Gastroesophageal sphincter (tissue), 4 donors: Measurements from ENCODE around the gene ETFB. TPM values are rescaled to one million over a fixed set of nuclear protein-coding genes. Genes with fewer than 3 reads are reported as not detected.

Experiments
- ATAC-seq: fragments of 150-250 bp; one replicate; pipeline ENCODE4 v1.9.1; 2016; ENCODE audit warnings: mild to moderate bottlenecking, moderate library complexity
- H3K27ac ChIP-seq, 4 donors: fragments of 200-600 bp; sonication (generic) in 3 of 4; 1 replicate in 3 of 4; 2 replicates in 1 of 4; pipeline ENCODE4 v1.5.1; 2016 to 2019
- H3K27me3 ChIP-seq: fragments of 200-600 bp; sonication (generic); one replicate; pipeline ENCODE4 v1.5.1; 2019
- H3K36me3 ChIP-seq, 2 donors: fragments of 200-600 bp; sonication (generic); one replicate each; pipeline ENCODE4 v1.5.1; 2019; ENCODE audit warnings: control low read depth in 1 of 2
- H3K4me1 ChIP-seq, 3 donors: fragments of 200-600 bp; sonication (generic); 1 replicate in 2 of 3; 2 replicates in 1 of 3; pipeline ENCODE4 v1.5.1; 2016 to 2019; ENCODE audit warnings: control low read depth in 2 of 3
- H3K4me3 ChIP-seq, 2 donors: fragments of 200-600 bp; sonication (generic); one replicate each; pipeline ENCODE4 v1.5.1; 2019; ENCODE audit warnings: mild to moderate bottlenecking in 1 of 2, moderate library complexity in 1 of 2
- H3K9me3 ChIP-seq, 3 donors: fragments of 200-600 bp; sonication (generic); one replicate each; pipeline ENCODE4 v1.5.1; 2017 to 2019; ENCODE audit warnings: control low read depth in 2 of 3
- CTCF ChIP-seq, 4 experiments: fragments of 200-600 bp in 2 of 4; fragments of 450-650 bp in 2 of 4; sonication (generic) in 1 of 4; IDR thresholded peaks; one replicate each; pipeline ENCODE4 v1.5.1; 2017 to 2019; ENCODE audit warnings: antibody characterized with exemption in 4 of 4, mild to moderate bottlenecking in 2 of 4, moderate library complexity in 2 of 4
- EP300 ChIP-seq: sonication (generic); formaldehyde crosslinking; IDR thresholded peaks from one replicate; pipeline ENCODE4 v1.6.1; 2017; ENCODE audit warnings: antibody characterized with exemption, mild to moderate bottlenecking
- POLR2A ChIP-seq, 2 donors: fragments of 450-650 bp; IDR thresholded peaks; one replicate each; pipeline ENCODE4 v1.6.1; 2017; ENCODE audit warnings: antibody characterized with exemption in 2 of 2, mild to moderate bottlenecking in 2 of 2, moderate library complexity in 1 of 2
- POLR2AphosphoS5 ChIP-seq: sonication (generic); formaldehyde crosslinking; IDR thresholded peaks from one replicate; pipeline ENCODE4 v1.6.1; 2017; ENCODE audit warnings: antibody characterized with exemption
- WGBS, 2 donors: methylation state at CpG; one replicate each; pipeline ENCODE4 v1.1.5; 2018; ENCODE audit warnings: low coverage in 1 of 2; 5-methylcytosine and 5-hydroxymethylcytosine counted together
- total RNA-seq, 4 donors: library from RNA; depleted of rRNA; stranded (reverse); fragments of >200 nt; gene quantifications; one replicate each; pipeline ENCODE4 v1.1.0, GENCODE V29; 2016

Gene ETFB
- total RNA-seq, 4 donors from 2014 or later, result 96.2 to 136 (median 103) TPM

DNA sequence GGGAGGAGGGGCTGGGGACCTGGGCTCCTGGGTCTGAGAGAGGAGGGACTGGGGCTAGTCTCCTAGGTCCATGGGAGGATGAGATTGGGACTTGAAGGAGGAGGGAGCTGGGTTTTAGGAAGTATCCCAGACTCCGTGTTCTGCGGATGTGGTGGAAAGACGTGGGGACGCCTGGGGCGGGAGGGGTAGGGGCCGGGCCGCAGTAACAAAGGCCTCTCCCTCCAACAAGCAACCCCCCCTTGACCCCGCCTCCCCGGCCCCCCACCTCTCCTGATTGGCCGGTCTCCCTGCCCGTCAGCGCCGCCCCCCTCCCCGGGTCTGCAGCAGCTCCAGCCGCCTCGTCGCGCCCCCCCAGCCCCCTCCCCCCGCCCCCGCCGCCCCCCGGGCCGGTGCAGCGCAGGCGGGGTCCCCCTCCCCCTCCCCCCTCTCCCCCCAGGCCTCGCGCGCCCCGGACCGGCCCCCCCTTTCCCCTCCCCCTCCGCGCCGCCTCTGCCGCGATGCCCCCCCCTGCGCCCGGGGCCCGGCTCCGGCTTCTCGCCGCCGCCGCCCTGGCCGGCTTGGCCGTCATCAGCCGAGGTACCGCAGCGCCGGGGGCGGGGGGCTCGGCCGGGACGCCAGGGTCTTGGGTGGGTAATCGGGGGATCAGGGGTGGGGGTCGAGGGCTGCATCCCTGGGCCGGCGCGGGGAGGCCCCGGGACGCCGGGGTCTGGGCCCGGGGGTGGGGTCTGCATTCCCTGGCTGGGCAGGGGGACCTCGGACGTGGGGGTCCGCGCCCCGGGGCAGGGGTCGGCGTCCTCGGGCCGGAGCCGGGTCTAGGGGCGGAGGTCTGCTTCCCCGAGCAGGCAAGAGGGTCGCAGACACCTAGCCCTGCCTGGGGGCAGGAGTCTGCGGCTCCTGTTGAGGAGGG is 54.6 kb downstream of the ETFB start, which contains the start of gene IGLON5:
Gene IGLON5, plus strand, starts transcription at position 294 of the 907 bp plus-strand sequence. Its CDS starts 204 bp downstream, at position 498.
- Histone ChIP-seq H3K4me1 (no peaks in the 10 kb centered on the region), H3K27ac (no peak within 1 kb of the TSS), H3K4me3 (no peak within 1 kb of the TSS), H3K9me3 (peaks cover 0 to 22% (median 0%) of the 10 kb centered on the region in 3 donors), H3K36me3 (no peaks in the 10 kb centered on the region), H3K27me3 (peaks cover 95% of the 10 kb centered on the region)
- no peak for ATAC-seq
- WGBS, 2 donors, result 0% methylated on average over 2 of the region's 76 CpGs; no CpG with 5 or more reads in 1 of the 2 donors
- no peak for TF ChIP-seq POLR2A (IDR thresholded peaks at IDR 0.05)
- no peak for TF ChIP-seq CTCF (IDR thresholded peaks at IDR 0.05)
- no peak for TF ChIP-seq EP300
- no peak for TF ChIP-seq POLR2AphosphoS5

DNA sequence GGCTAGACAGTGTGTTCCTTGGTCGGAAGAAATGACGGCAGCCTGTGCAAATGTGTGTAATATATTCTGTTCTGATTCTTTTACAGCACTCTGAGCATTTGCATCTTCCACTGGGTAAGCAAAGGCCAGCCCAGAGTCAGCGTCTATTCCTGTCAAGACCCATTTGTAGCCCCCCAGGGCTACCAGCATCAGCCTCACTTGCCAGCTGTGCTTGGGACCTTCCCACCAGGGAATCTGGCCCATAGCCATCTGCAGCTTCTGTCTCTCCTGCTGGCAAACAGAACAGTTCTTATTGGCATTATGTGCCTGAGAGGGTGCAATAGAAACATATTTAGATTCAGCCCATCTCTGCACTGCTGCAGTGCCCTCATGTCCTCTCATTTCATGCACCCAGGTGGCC is 60.7 kb downstream of the ETFB start:
- Histone ChIP-seq H3K36me3 (no peaks in the 10 kb centered on the region), H3K27me3 (peaks cover 79% of the 10 kb centered on the region), H3K4me3 (no peak overlapping the region), H3K27ac (no peak overlapping the region), H3K4me1 (no peaks in the 10 kb centered on the region), H3K9me3 (peaks cover 0 to 68% (median 0%) of the 10 kb centered on the region in 3 donors)
- TF ChIP-seq CTCF (IDR thresholded peaks at IDR 0.05) (no peak), POLR2A (IDR thresholded peaks at IDR 0.05) (no peak), POLR2AphosphoS5 (no peak), EP300 (no peak)
- ATAC-seq, result no peak
- WGBS, 2 donors, result 53 to 60% methylated on average over 2 to 3 of the region's 3 CpGs

GRCh38 chr19:51301266-51301665 is 64.9 kb downstream of the ETFB start:
- no peak overlapping the region for H3K27ac ChIP-seq
- 77 to 83% methylated on average over 4 to 6 of the region's 7 CpGs for WGBS, 2 donors
- no peak overlapping the region for H3K4me3 ChIP-seq
- TF ChIP-seq POLR2A (IDR thresholded peaks at IDR 0.05) (no peak), EP300 (no peak), CTCF (IDR thresholded peaks at IDR 0.05) (no peak), POLR2AphosphoS5 (no peak)
- no peak for ATAC-seq
- peaks cover 0 to 42% (median 0%) of the 10 kb centered on the region in 3 donors for H3K9me3 ChIP-seq
- no peaks in the 10 kb centered on the region for H3K36me3 ChIP-seq
- peaks cover 73% of the 10 kb centered on the region for H3K27me3 ChIP-seq
- no peaks in the 10 kb centered on the region for H3K4me1 ChIP-seq

DNA sequence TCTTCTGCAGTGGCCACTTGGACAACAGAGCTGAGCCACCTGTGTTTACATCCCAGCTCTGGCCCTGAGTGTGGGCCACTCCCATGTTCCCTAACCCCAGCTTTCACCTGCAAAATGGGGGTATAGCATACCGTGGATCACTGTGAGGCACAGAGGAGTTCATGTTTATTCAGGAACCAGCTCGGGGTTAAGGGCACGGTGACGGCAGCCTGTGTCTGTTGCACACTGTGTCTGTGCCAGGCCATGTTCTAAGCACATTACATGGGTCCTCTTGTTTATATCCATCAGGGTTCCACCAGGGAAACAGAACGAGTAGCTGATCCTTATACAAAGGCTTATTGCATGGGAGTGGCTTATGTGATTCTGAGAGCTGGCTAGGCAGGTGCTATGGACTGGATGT is 68.8 kb downstream of the ETFB start:
- no peak for ATAC-seq
- WGBS, 2 donors, result 53 to 54% methylated on average over 4 to 5 of the region's 5 CpGs
- Histone ChIP-seq H3K27me3 (peaks cover 86% of the 10 kb centered on the region), H3K4me1 (no peaks in the 10 kb centered on the region), H3K36me3 (no peaks in the 10 kb centered on the region), H3K4me3 (no peak overlapping the region), H3K9me3 (peaks cover 0 to 8% (median 0%) of the 10 kb centered on the region in 3 donors), H3K27ac (no peak overlapping the region)
- TF ChIP-seq POLR2A (IDR thresholded peaks at IDR 0.05) (no peak), POLR2AphosphoS5 (no peak), EP300 (no peak), CTCF (IDR thresholded peaks at IDR 0.05) (no peak)
